Activated CD4-positive, alpha-beta T cell treated with anti-CD3 and anti-CD28 coated beads, Interleukin-2, Interleukin-6, amounts not matched to agents 100 ng/mL and 50 ng/mL, durations not matched to agents 16 hours and 8 hours (primary cell): ENCODE data around the gene MB.
A peak's percentile ranks its signal among the peaks of the same experiment; 100 is the strongest.

Source experiments
- DNase-seq: peaks from one replicate; pipeline ENCODE4 v3.0.0-alpha.2; 2020

MB gene

GRCh38 chr22:35592418-35592967 is 24.6 kb downstream of the MB start:
- DNase-seq = no peak

GRCh38 chr22:35591714-35592417 is 25.3 kb downstream of the MB start:
- no peak for DNase-seq

GRCh38 chr22:35590634-35591295 is 26.4 kb downstream of the MB start:
- no peak for DNase-seq

- DNase-seq = no peak
Measured at GRCh38 chr22:35589756-35590093, 27.4 kb downstream of the MB start.

- DNase-seq = no peak
Measured at GRCh38 chr22:35589071-35589755, 27.9 kb downstream of the MB start.

GRCh38 chr22:35587896-35588295 is 29.2 kb downstream of the MB start:
- DNase-seq = no peak

- no peak for DNase-seq
Measured at GRCh38 chr22:35587447-35587870, 29.7 kb downstream of the MB start.

- no peak for DNase-seq
Measured at GRCh38 chr22:35586771-35587170, 30.4 kb downstream of the MB start.

GRCh38 chr22:35582861-35583670 is 34.1 kb downstream of the MB start:
- DNase-seq = peak; percentile 62

- no peak for DNase-seq
Measured at GRCh38 chr22:35582218-35582860, 34.8 kb downstream of the MB start.

- no peak for DNase-seq
Measured at GRCh38 chr22:35581023-35581413, 36.1 kb downstream of the MB start.

GRCh38 chr22:35580351-35581022 is 36.6 kb downstream of the MB start:
- no peak for DNase-seq

GRCh38 chr22:35578836-35579575 is 38.1 kb downstream of the MB start:
- no peak for DNase-seq

GRCh38 chr22:35577799-35578659 is 39.1 kb downstream of the MB start:
- DNase-seq = no peak

- DNase-seq = no peak
Measured at GRCh38 chr22:35576671-35577070, 40.5 kb downstream of the MB start.

- no peak for DNase-seq
Measured at GRCh38 chr22:35575116-35575748, 41.9 kb downstream of the MB start.

- no peak for DNase-seq
Measured at GRCh38 chr22:35572556-35572955, 44.6 kb downstream of the MB start.

- no peak for DNase-seq
Measured at GRCh38 chr22:35570686-35571194, 46.4 kb downstream of the MB start.

GRCh38 chr22:35569916-35570315 is 47.2 kb downstream of the MB start:
- no peak for DNase-seq
